ENCODE data around the gene LMX1A.

DNA sequence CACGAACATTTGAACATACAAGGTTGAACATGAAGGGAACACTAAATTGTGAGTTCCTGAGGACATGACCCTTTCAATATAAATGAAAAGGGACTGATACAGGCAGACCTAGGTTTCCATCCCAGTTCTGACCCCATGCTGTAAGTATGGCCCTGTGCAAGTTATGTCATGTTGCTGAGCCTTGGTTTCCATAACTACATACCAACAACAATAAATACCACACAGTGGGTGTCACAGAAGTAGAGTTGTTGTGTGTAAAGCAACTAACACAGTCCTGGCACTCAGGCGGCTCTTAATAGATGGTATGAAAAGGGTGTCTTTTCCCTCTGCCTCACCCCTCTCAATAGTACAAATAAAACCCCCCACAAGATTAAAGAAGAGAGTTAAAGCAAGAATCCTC is 140.8 kb downstream of the LMX1A start:
- TF ChIP-seq, protein P1, sequence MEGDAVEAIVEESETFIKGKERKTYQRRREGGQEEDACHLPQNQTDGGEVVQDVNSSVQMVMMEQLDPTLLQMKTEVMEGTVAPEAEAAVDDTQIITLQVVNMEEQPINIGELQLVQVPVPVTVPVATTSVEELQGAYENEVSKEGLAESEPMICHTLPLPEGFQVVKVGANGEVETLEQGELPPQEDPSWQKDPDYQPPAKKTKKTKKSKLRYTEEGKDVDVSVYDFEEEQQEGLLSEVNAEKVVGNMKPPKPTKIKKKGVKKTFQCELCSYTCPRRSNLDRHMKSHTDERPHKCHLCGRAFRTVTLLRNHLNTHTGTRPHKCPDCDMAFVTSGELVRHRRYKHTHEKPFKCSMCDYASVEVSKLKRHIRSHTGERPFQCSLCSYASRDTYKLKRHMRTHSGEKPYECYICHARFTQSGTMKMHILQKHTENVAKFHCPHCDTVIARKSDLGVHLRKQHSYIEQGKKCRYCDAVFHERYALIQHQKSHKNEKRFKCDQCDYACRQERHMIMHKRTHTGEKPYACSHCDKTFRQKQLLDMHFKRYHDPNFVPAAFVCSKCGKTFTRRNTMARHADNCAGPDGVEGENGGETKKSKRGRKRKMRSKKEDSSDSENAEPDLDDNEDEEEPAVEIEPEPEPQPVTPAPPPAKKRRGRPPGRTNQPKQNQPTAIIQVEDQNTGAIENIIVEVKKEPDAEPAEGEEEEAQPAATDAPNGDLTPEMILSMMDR (IDR thresholded peaks at IDR 0.05; ENCODE audit: poor library complexity, severe bottlenecking): no peak
- no peak for TF ChIP-seq MXI1 (conservative IDR thresholded peaks at IDR 0.05; ENCODE audit: poor library complexity, severe bottlenecking)
- no peak for TF ChIP-seq SMC3 (conservative IDR thresholded peaks at IDR 0.05; ENCODE audit: poor library complexity)
- TF ChIP-seq EZH2 (IDR thresholded peaks at IDR 0.05; ENCODE audit: borderline replicate concordance, insufficient read depth, low read length, poor library complexity, severe bottlenecking): no peak

All from neural cell (in vitro differentiated cells).